NCI-H1417 treated with DMSO at 0.1 percent for 48 hours (cell line): Measurements from ENCODE around the gene BLM.

Experiments
- DNase-seq: peaks from one replicate; lab custom pipeline; 2025; lab: John Stamatoyannopoulos, UW

BLM gene

DNA sequence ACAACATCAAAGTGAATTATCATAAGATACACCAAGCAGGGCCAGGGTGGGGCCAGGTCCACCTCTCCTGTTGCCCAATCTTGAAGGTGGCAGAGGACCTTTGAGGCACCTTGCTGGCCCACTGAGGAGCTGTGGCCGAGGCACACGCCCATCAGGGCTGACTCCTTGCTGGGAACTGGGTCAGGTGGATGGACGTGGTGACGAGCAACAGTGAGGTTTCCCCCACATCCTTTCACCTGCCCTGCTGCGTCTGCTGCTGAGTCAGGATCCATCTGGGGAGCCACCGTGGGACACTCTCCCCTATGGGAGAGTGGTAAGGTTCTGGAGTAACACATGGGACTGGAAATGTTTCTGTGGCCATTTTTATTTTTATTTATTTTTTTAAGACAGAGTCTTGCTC is 134.0 kb downstream of the BLM start:
- DNase-seq, result no peak

DNA sequence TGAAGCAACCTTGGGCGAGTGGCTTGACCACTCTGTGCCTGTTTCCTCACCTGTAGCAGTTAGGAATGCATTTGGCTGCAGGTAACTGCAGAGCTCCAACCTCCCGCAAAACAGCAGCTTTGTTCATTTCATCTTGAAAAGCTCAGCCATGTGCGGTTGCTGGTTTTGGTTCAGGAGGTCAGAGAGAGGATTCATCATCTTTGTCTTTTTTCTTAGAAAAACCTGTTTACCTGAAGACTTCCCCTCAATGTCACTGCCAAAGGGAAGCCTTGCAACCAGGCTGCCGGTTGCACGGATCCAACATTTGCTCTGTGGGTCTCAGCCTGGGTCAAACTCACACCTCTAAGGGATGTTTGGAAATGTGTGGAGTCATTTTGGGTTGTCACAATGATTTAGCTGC is 134.8 kb downstream of the BLM start:
- no peak for DNase-seq

- no peak for DNase-seq
Observed at GRCh38 chr15:90855139-90855538, 138.0 kb downstream of the BLM start.

GRCh38 chr15:90857337-90857736 is 140.2 kb downstream of the BLM start:
- DNase-seq, result no peak

- no peak for DNase-seq
Observed at GRCh38 chr15:90857883-90858443, 140.8 kb downstream of the BLM start.

- no peak for DNase-seq
Observed at GRCh38 chr15:90859234-90860131, 142.3 kb downstream of the BLM start.

DNA sequence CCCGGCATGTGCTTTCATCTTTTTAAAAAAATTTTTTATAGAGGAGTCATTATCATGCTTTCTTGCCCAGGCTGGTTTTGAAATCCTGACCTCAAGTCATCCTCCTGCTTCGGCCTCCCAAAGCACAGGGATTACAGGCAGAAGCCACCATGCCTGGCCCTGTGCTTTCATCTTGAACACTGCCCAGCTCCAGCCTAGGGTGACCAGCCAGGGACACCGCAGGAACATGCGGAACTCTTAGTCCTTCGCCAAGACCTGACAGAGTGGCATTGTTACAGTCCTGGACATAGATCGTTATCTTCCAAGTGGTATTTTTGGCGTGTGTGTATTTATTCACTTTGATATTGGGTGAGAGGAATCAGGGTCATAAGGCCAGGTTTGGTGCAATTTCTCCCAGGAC is 143.3 kb downstream of the BLM start:
- no peak for DNase-seq

- peak; percentile 89 for DNase-seq
Observed at GRCh38 chr15:90860942-90861675, 144.0 kb downstream of the BLM start.

DNA sequence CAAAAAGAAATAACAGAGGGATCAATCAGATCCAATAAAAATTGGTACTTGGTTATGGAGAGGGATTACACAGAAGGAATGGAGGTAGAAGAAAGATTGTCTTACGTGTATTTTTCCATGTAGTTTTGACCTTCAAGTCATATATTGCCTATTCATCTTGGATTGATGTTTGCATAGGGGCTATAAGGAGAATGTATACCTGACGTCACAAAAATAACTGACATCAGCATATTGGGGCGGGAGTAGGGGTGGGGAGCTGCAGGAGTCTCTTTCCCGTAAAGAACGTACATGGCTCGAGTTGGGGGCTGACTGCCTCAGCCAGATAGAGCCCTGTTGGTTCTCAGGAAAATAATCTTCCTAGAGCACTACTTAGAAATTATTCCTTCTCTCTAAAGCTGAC is 145.3 kb downstream of the BLM start:
- no peak for DNase-seq

DNA sequence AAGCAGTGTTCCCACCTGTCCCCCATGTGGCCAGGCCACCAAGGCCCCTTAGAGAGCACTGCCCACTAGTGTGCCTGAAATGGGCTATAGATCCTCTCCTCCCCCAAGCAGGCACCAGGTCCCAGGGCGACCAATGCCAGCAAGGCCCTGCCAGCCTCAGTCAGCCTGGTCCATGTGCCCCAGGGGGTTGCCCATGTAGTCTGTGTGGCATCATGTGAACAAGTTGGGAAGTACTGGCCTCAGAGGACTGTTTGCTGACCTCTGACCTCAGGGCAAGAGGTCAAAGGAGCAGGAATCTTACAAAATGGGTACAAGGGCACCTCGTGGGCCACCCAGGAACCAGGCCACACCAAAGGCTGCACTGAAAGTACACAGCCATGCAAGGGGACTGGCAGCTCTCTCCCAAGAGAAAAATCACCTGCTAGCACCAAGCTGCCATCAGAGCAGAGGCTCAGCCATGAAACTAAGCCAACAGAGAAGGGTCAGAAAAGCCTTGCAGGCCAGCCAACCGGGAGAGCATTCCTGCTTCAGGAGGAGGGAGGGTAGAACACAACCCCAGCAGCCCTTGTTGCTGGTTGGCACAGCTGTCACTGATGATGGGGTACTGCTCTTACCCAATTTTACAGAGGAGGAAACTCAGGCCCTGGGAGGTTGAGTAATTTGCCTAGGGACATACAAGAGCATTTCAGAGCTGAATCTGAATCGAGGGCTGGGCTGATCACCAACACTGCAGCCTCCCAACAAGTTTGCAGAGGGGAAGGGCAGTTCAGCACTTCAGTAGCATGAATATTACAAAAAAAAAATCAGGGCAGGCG is 146.0 kb downstream of the BLM start:
- no peak for DNase-seq

- no peak for DNase-seq
Observed at GRCh38 chr15:90863987-90864386, 146.8 kb downstream of the BLM start.

DNA sequence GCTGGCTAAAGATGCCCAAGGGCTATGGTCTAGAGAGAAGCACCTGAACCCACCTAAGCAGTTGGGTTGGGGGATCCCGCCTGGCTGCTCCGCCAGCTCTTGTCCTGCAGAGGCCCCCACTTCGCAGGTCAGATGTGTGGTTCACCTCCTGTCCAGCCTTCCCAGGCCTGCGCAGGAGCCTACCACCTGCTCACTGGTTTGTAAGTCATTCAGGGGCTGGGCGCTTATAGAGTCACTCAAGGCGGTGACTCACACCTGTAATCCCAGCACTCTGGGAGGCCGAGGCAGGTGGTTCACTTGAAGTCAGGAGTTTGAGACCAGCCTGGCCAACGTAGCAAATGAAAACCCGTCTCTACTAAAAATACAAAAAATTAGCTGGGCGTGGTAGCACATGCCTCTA is 147.4 kb downstream of the BLM start:
- DNase-seq, result no peak

GRCh38 chr15:90865702-90866101 is 148.6 kb downstream of the BLM start:
- no peak for DNase-seq
